Keratinocyte (primary cell): Measurements from ENCODE around the gene PUM1. TPM values are rescaled to one million over a fixed set of nuclear protein-coding genes. Genes with fewer than 3 reads are reported as not detected.

Experiments
- DNase-seq: peaks from one replicate; pipeline ENCODE4 v3.0.0-alpha.2; 2011; ENCODE audit warnings: low read depth, missing footprints, low spot score
- FAIRE-seq: peaks from 2 replicates; lab custom pipeline; 2011; peaks lifted over from hg19 to GRCh38; lab: Jason Lieb, UNC
- H2AFZ ChIP-seq: 2 replicates; pipeline ENCODE4 v1.6.0; 2012; ENCODE audit warnings: low read length, control low read depth, inconsistent platforms; ENCODE audit not compliant: control insufficient read depth
- H3K27ac ChIP-seq: 2 replicates; pipeline ENCODE4 v1.5.1; 2011; ENCODE audit warnings: low read length; ENCODE audit not compliant: control insufficient read depth, insufficient read depth
- H3K27me3 ChIP-seq: 3 replicates; pipeline ENCODE4 v1.6.0; 2011; ENCODE audit warnings: low read length; ENCODE audit not compliant: control insufficient read depth, insufficient read depth; ENCODE audit errors: extremely low read depth
- H3K36me3 ChIP-seq, 2 experiments: 2 replicates in 1 of 2; 3 replicates in 1 of 2; pipeline ENCODE4 v1.5.1; 2011; ENCODE audit warnings: low read length in 2 of 2, mild to moderate bottlenecking in 1 of 2; ENCODE audit not compliant: control insufficient read depth in 2 of 2, insufficient read depth in 2 of 2; ENCODE audit errors: extremely low read depth in 1 of 2
- H3K4me1 ChIP-seq: 3 replicates; pipeline ENCODE4 v1.5.1; 2011; ENCODE audit warnings: low read length; ENCODE audit not compliant: control insufficient read depth, insufficient read depth; ENCODE audit errors: extremely low read depth
- H3K4me2 ChIP-seq: 3 replicates; pipeline ENCODE4 v1.6.0; 2011; ENCODE audit warnings: low read depth, low read length; ENCODE audit not compliant: control insufficient read depth, insufficient read depth; ENCODE audit errors: extremely low read depth
- H3K4me3 ChIP-seq, 3 experiments: fragments of 200-600 bp in 1 of 3; sonication (generic) in 1 of 3; 2 replicates in 2 of 3; 3 replicates in 1 of 3; pipeline ENCODE4 v1.5.1; 2011 to 2016; ENCODE audit warnings: low read length in 3 of 3, mild to moderate bottlenecking in 3 of 3, control low read depth in 2 of 3, inconsistent platforms in 1 of 3, low read depth in 1 of 3, mixed read lengths in 1 of 3, mixed run types in 1 of 3, moderate library complexity in 1 of 3; ENCODE audit not compliant: control insufficient read depth in 2 of 3, insufficient read depth in 2 of 3; ENCODE audit errors: extremely low read depth in 1 of 3
- H3K79me2 ChIP-seq: 2 replicates; pipeline ENCODE4 v1.6.0; 2012; ENCODE audit warnings: low read length; ENCODE audit not compliant: control insufficient read depth, insufficient read depth
- H3K9ac ChIP-seq: 3 replicates; pipeline ENCODE4 v1.6.0; 2011; ENCODE audit warnings: low read length; ENCODE audit not compliant: control insufficient read depth, insufficient read depth; ENCODE audit errors: extremely low read depth
- H3K9me1 ChIP-seq: 3 replicates; pipeline ENCODE4 v1.6.0; 2011; ENCODE audit warnings: low read length; ENCODE audit not compliant: control insufficient read depth, insufficient read depth; ENCODE audit errors: extremely low read depth
- H3K9me3 ChIP-seq: 2 replicates; pipeline ENCODE4 v1.5.1; 2012; ENCODE audit warnings: low read depth, low read length; ENCODE audit not compliant: control insufficient read depth
- H4K20me1 ChIP-seq: 3 replicates; pipeline ENCODE4 v1.6.0; 2011; ENCODE audit warnings: low read length; ENCODE audit not compliant: control insufficient read depth, insufficient read depth; ENCODE audit errors: extremely low read depth
- CTCF ChIP-seq, 3 experiments: IDR thresholded peaks in 1 of 3; conservative IDR thresholded peaks in 1 of 3; optimal IDR thresholded peaks in 1 of 3; 2 replicates in 2 of 3; 3 replicates in 1 of 3; pipeline versions ENCODE3 to v1.5.1; 2011; ENCODE audit warnings: low read length in 3 of 3, mild to moderate bottlenecking in 3 of 3, moderate library complexity in 2 of 3, control low read depth in 1 of 3, inconsistent platforms in 1 of 3; ENCODE audit not compliant: insufficient read depth in 2 of 3; ENCODE audit errors: extremely low read depth in 1 of 3
- EZH2 ChIP-seq: IDR thresholded peaks from one replicate; pipeline ENCODE4 v1.6.1; 2012; ENCODE audit warnings: inconsistent platforms, mild to moderate bottlenecking, low read length, moderate library complexity
- dilution Hi-C: fragments of 300-500 bp; cut with MboI; formaldehyde crosslinking; loops from one replicate; pipeline ENCODE4 v1.7.0; 2020; ENCODE audit warnings: low sequenced_read_pairs; ENCODE audit not compliant: extremely low pct_ligation_motif_present
- polyA plus RNA-seq, 5 experiments: library from polyadenylated mRNA; depleted of rRNA in 3 of 5; stranded (reverse) in 3 of 5; stranded (forward) in 1 of 5; unstranded in 1 of 5; fragments of >200 nt; gene quantifications; 1 replicate in 1 of 5; 2 replicates in 3 of 5; 3 replicates in 1 of 5; pipeline versions ENCODE4 v1.2.1 to v1.2.3, GENCODE V29; 2011 to 2012; ENCODE audit warnings: missing spikeins in 2 of 5, low read depth in 1 of 5, low replicate concordance in 1 of 5

PUM1 gene
- polyA plus RNA-seq, 1 donor (not counting 4 experiments of a cell fraction or from before 2014, with no cell fraction given) = 68.6 TPM

GRCh38 chr1:31006747-31007146 lies 58.8 kb downstream of the PUM1 start:
- H4K20me1 ChIP-seq = peaks cover 29% of the 10 kb centered on the region
- no peak for TF ChIP-seq EZH2
- peak overlapping the region in 2 of 3 experiments; percentile 31 for H3K4me3 ChIP-seq

GRCh38 chr1:31005617-31006166 lies 59.8 kb downstream of the PUM1 start:
- peaks cover 56% of the 10 kb centered on the region for H3K4me1 ChIP-seq
- peak overlapping the region; percentile 3 for H3K4me2 ChIP-seq
- no peaks in the 10 kb centered on the region for H3K27me3 ChIP-seq
- peaks cover 87% of the 10 kb centered on the region for H3K79me2 ChIP-seq
- peaks cover 23% of the 10 kb centered on the region for H4K20me1 ChIP-seq
- no peak overlapping the region for H3K4me3 ChIP-seq
- dilution Hi-C loops = no loop called here
- peak overlapping the region; percentile 15 for H3K27ac ChIP-seq
- DNase-seq (no peak), FAIRE-seq (no peak)
- TF ChIP-seq EZH2 (no peak), CTCF (optimal IDR thresholded peaks at IDR 0.05 in 1 of 3, IDR thresholded peaks at IDR 0.05 in 1 of 3, conservative IDR thresholded peaks at IDR 0.05 in 1 of 3; ENCODE audit: extremely low read depth in 1 of 3, insufficient read depth in 2 of 3, low read length in 3 of 3) (no peak)
- H2AFZ ChIP-seq = no peak overlapping the region
- H3K9ac ChIP-seq = no peak overlapping the region
- H3K9me3 ChIP-seq = no peaks in the 10 kb centered on the region
- peaks cover 3% of the 10 kb centered on the region for H3K9me1 ChIP-seq
- H3K36me3 ChIP-seq = peaks cover 5 to 22% of the 10 kb centered on the region in 2 experiments

More at GRCh38 chr1:31006747-31007146, 58.8 kb downstream of the PUM1 start:
- Histone ChIP-seq H3K79me2 (peaks cover 91% of the 10 kb centered on the region), H2AFZ (no peak overlapping the region), H3K27me3 (no peaks in the 10 kb centered on the region), H3K27ac (peak overlapping the region; percentile 64), H3K4me2 (peak overlapping the region; percentile 83), H3K36me3 (peaks cover 5 to 22% of the 10 kb centered on the region in 2 experiments), H3K9me3 (no peaks in the 10 kb centered on the region), H3K9me1 (peaks cover 5% of the 10 kb centered on the region), H3K4me1 (peaks cover 67% of the 10 kb centered on the region), H3K9ac (peak overlapping the region; percentile 52)
- FAIRE-seq (no peak), DNase-seq (no peak)
- dilution Hi-C loops = no loop called here
